Measurements from ENCODE around the gene MLKL.
"Not testable (repeated sequence)": the region's sequence is repeated elsewhere in the genome, so short reads cannot be mapped to it uniquely, and the experiment has no call there.

Gene MLKL

GRCh38 chr16:74695450-74696422 lies 4.9 kb downstream of the MLKL start:
- peak; percentile 47 for DNase-seq

GRCh38 chr16:74691093-74691855 lies 9.4 kb downstream of the MLKL start:
- DNase-seq, result no peak

- no peak for DNase-seq
These were observed 18.1 kb downstream of the MLKL start for GRCh38 chr16:74682556-74682955.

GRCh38 chr16:74680681-74681080 lies 20.0 kb downstream of the MLKL start:
- no peak for DNase-seq

- no peak for DNase-seq
These were observed 20.7 kb downstream of the MLKL start for GRCh38 chr16:74679983-74680382.

GRCh38 chr16:74677868-74678267 lies 22.8 kb downstream of the MLKL start:
- no peak for DNase-seq

- DNase-seq, result no peak
These were observed 26.8 kb downstream of the MLKL start for GRCh38 chr16:74673876-74674275.

- not testable (repeated sequence) for DNase-seq
These were observed 31.8 kb downstream of the MLKL start for GRCh38 chr16:74668877-74669276.

GRCh38 chr16:74667255-74667700 lies 33.4 kb downstream of the MLKL start:
- DNase-seq, result peak; percentile 17

- peak; percentile 96 for DNase-seq
These were observed 34.0 kb downstream of the MLKL start, which contains the start of gene RFWD3 for GRCh38 chr16:74666425-74667254. RFWD3 (minus strand) TSS chr16:74666877; CDS start chr16:74661449, 5,428 bp downstream.

- no peak for DNase-seq
These were observed 34.6 kb downstream of the MLKL start for GRCh38 chr16:74666010-74666421.

- DNase-seq, result no peak
These were observed 39.6 kb downstream of the MLKL start for GRCh38 chr16:74661064-74661463.

GRCh38 chr16:74660383-74660782 lies 40.3 kb downstream of the MLKL start:
- no peak for DNase-seq

- no peak for DNase-seq
These were observed 41.6 kb downstream of the MLKL start for GRCh38 chr16:74659041-74659440.

GRCh38 chr16:74657870-74658642 lies 42.6 kb downstream of the MLKL start:
- DNase-seq, result no peak

- no peak for DNase-seq
These were observed 46.1 kb downstream of the MLKL start for GRCh38 chr16:74654536-74655050.

- DNase-seq, result not testable (repeated sequence)
These were observed 47.8 kb downstream of the MLKL start for GRCh38 chr16:74652883-74653282.

- no peak for DNase-seq
These were observed 48.4 kb downstream of the MLKL start for GRCh38 chr16:74652249-74652648.

GRCh38 chr16:74651841-74652240 lies 48.8 kb downstream of the MLKL start:
- no peak for DNase-seq

GRCh38 chr16:74650966-74651567 lies 49.6 kb downstream of the MLKL start:
- no peak for DNase-seq

- no peak for DNase-seq
These were observed 50.7 kb downstream of the MLKL start for GRCh38 chr16:74649839-74650504.

Measured in activated gamma-delta T cell treated with Interleukin-2 at 50 U/mL for 16 hours (primary cell).